ENCODE results near the gene PARD3B. TPM values are rescaled to one million over a fixed set of nuclear protein-coding genes. Genes with fewer than 3 reads are reported as not detected.
A peak's percentile ranks its signal among the peaks of the same experiment; 100 is the strongest.

PARD3B gene
- total and polyA plus RNA-seq, 7 donors: 0.42 to 6.0 (median 4.8) TPM

- Histone ChIP-seq H3K36me3 (ENCODE audit: insufficient read depth in 1 of 2, low read depth in 1 of 2) (no peaks in the 10 kb centered on the region), H3K27ac (no peak overlapping the region), H3K4me3 (no peak overlapping the region), H3K9me3 (no peaks in the 10 kb centered on the region), H3K4me1 (peaks cover under 1% of the 10 kb centered on the region), H3K27me3 (ENCODE audit: insufficient read depth in 3 of 3, low read length in 2 of 3) (no peaks in the 10 kb centered on the region)
- 45 to 67% (median 57%) methylated on average over 2 of the region's 2 CpGs for WGBS, 3 donors
- intact Hi-C loops (cut with DNase I): no loop called here
- ATAC-seq (no peak), DNase-seq (no peak)
- TF ChIP-seq, protein P1, sequence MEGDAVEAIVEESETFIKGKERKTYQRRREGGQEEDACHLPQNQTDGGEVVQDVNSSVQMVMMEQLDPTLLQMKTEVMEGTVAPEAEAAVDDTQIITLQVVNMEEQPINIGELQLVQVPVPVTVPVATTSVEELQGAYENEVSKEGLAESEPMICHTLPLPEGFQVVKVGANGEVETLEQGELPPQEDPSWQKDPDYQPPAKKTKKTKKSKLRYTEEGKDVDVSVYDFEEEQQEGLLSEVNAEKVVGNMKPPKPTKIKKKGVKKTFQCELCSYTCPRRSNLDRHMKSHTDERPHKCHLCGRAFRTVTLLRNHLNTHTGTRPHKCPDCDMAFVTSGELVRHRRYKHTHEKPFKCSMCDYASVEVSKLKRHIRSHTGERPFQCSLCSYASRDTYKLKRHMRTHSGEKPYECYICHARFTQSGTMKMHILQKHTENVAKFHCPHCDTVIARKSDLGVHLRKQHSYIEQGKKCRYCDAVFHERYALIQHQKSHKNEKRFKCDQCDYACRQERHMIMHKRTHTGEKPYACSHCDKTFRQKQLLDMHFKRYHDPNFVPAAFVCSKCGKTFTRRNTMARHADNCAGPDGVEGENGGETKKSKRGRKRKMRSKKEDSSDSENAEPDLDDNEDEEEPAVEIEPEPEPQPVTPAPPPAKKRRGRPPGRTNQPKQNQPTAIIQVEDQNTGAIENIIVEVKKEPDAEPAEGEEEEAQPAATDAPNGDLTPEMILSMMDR (IDR thresholded peaks at IDR 0.05): no peak
Observed at GRCh38 chr2:205403244-205403825, 858.1 kb downstream of the PARD3B start.

- Histone ChIP-seq H3K27ac (no peak overlapping the region), H3K27me3 (ENCODE audit: insufficient read depth in 3 of 3, low read length in 2 of 3) (no peaks in the 10 kb centered on the region), H3K4me1 (peaks cover 4% of the 10 kb centered on the region), H3K9me3 (no peaks in the 10 kb centered on the region), H3K4me3 (no peak overlapping the region), H3K36me3 (ENCODE audit: insufficient read depth in 1 of 2, low read depth in 1 of 2) (no peaks in the 10 kb centered on the region)
- intact Hi-C loops (cut with DNase I): no loop called here
- ATAC-seq: no peak
- TF ChIP-seq, protein P1 (IDR thresholded peaks at IDR 0.05): no peak
- WGBS, 3 donors: 85 to 91% (median 87%) methylated on average over 1 of the region's 1 CpG
- DNase-seq: no peak
Observed at GRCh38 chr2:205405194-205405593, 859.9 kb downstream of the PARD3B start.

- TF ChIP-seq, protein P1 (IDR thresholded peaks at IDR 0.05): no peak
Observed at GRCh38 chr2:205405752-205406151, 860.5 kb downstream of the PARD3B start.

GRCh38 chr2:205407984-205408383, 862.7 kb downstream of the PARD3B start:
- ATAC-seq: no peak
- H3K9me3 ChIP-seq: no peaks in the 10 kb centered on the region
- DNase-seq: no peak
- H3K4me3 ChIP-seq: no peak overlapping the region
- TF ChIP-seq, protein P1 (IDR thresholded peaks at IDR 0.05): no peak
- no peaks in the 10 kb centered on the region for H3K27me3 ChIP-seq (ENCODE audit: insufficient read depth in 3 of 3, low read length in 2 of 3)
- H3K27ac ChIP-seq: no peak overlapping the region
- peaks cover 4% of the 10 kb centered on the region for H3K4me1 ChIP-seq
- WGBS, 3 donors: 24 to 39% (median 31%) methylated on average over 3 of the region's 3 CpGs
- no peaks in the 10 kb centered on the region for H3K36me3 ChIP-seq (ENCODE audit: insufficient read depth in 1 of 2, low read depth in 1 of 2)
- intact Hi-C loops (cut with DNase I): no loop called here

More at GRCh38 chr2:205405752-205406151, 860.5 kb downstream of the PARD3B start:
- intact Hi-C loops (cut with DNase I): no loop called here
- Histone ChIP-seq H3K9me3 (no peaks in the 10 kb centered on the region), H3K4me1 (peaks cover 4% of the 10 kb centered on the region), H3K36me3 (ENCODE audit: insufficient read depth in 1 of 2, low read depth in 1 of 2) (no peaks in the 10 kb centered on the region), H3K27ac (no peak overlapping the region), H3K27me3 (ENCODE audit: insufficient read depth in 3 of 3, low read length in 2 of 3) (no peaks in the 10 kb centered on the region), H3K4me3 (no peak overlapping the region)
- WGBS, 3 donors: 49 to 60% (median 52%) methylated on average over 3 of the region's 3 CpGs
- no peak for DNase-seq
- peak in 2 of 4 donors; percentile 30 to 32 for ATAC-seq

GRCh38 chr2:205408696-205409095, 863.4 kb downstream of the PARD3B start:
- no peaks in the 10 kb centered on the region for H3K36me3 ChIP-seq (ENCODE audit: insufficient read depth in 1 of 2, low read depth in 1 of 2)
- TF ChIP-seq, protein P1 (IDR thresholded peaks at IDR 0.05): no peak
- no peak for DNase-seq
- no peaks in the 10 kb centered on the region for H3K9me3 ChIP-seq
- H3K4me1 ChIP-seq: peaks cover 4% of the 10 kb centered on the region
- no peaks in the 10 kb centered on the region for H3K27me3 ChIP-seq (ENCODE audit: insufficient read depth in 3 of 3, low read length in 2 of 3)
- no peak overlapping the region for H3K27ac ChIP-seq
- ATAC-seq: no peak
- intact Hi-C loops (cut with DNase I): no loop called here
- no peak overlapping the region for H3K4me3 ChIP-seq
